Skeletal muscle tissue (tissue), 4 donors: ENCODE results near the gene LMNTD1. TPM values are rescaled to one million over a fixed set of nuclear protein-coding genes. Genes with fewer than 3 reads are reported as not detected.

Source experiments
- H3K27ac ChIP-seq: one replicate; pipeline ENCODE4 v1.7.0; 2013; ENCODE audit warnings: mild to moderate bottlenecking, low read depth, low read length, inconsistent platforms
- H3K27me3 ChIP-seq, 3 donors: one replicate each; pipeline ENCODE4 v1.7.0; 2013; ENCODE audit warnings: low read length in 3 of 3; ENCODE audit not compliant: control insufficient read depth in 3 of 3, insufficient read depth in 3 of 3
- H3K36me3 ChIP-seq, 3 donors: one replicate each; pipeline ENCODE4 v1.7.0; 2013; ENCODE audit warnings: low read length in 3 of 3; ENCODE audit not compliant: control insufficient read depth in 3 of 3, insufficient read depth in 3 of 3
- H3K4me1 ChIP-seq, 3 donors: one replicate each; pipeline ENCODE4 v1.7.0; 2013; ENCODE audit warnings: low read length in 3 of 3, mild to moderate bottlenecking in 3 of 3; ENCODE audit not compliant: control insufficient read depth in 3 of 3, insufficient read depth in 3 of 3
- H3K4me3 ChIP-seq, 3 donors: one replicate each; pipeline ENCODE4 v1.7.0; 2013; ENCODE audit warnings: low read length in 3 of 3
- H3K9ac ChIP-seq, 3 donors: one replicate each; pipeline ENCODE4 v1.7.0; 2013; ENCODE audit warnings: low read length in 3 of 3, mild to moderate bottlenecking in 3 of 3, moderate library complexity in 2 of 3, low read depth in 1 of 3
- H3K9me3 ChIP-seq, 3 donors: one replicate each; pipeline ENCODE4 v1.7.0; 2013; ENCODE audit warnings: low read length in 3 of 3; ENCODE audit not compliant: control insufficient read depth in 3 of 3
- total RNA-seq: library from RNA; depleted of rRNA; stranded (reverse); fragments of >200 nt; gene quantifications from one replicate; pipeline ENCODE4 v1.2.3, GENCODE V29; 2014
- donor health status: Osteomylitis.

The LMNTD1 gene
- total RNA-seq, 1 donor from 2014 or later = 0.52 TPM

GRCh38 chr12:25521625-25522256 is 31.3 kb downstream of the LMNTD1 start:
- no peak overlapping the region for H3K9ac ChIP-seq
- no peaks in the 10 kb centered on the region for H3K9me3 ChIP-seq
- no peaks in the 10 kb centered on the region for H3K4me1 ChIP-seq
- H3K27me3 ChIP-seq = no peaks in the 10 kb centered on the region
- no peak overlapping the region for H3K4me3 ChIP-seq
- H3K36me3 ChIP-seq = no peaks in the 10 kb centered on the region
- H3K27ac ChIP-seq = no peak overlapping the region

- Histone ChIP-seq H3K4me3 (no peak overlapping the region), H3K27me3 (no peaks in the 10 kb centered on the region), H3K27ac (no peak overlapping the region), H3K9me3 (no peaks in the 10 kb centered on the region), H3K9ac (no peak overlapping the region), H3K36me3 (no peaks in the 10 kb centered on the region), H3K4me1 (no peaks in the 10 kb centered on the region)
These were observed 34.6 kb downstream of the LMNTD1 start for GRCh38 chr12:25518512-25518911.

- Histone ChIP-seq H3K27ac (no peak overlapping the region), H3K4me3 (no peak overlapping the region), H3K9ac (no peak overlapping the region), H3K27me3 (no peaks in the 10 kb centered on the region), H3K4me1 (no peaks in the 10 kb centered on the region), H3K36me3 (no peaks in the 10 kb centered on the region), H3K9me3 (no peaks in the 10 kb centered on the region)
These were observed 48.3 kb downstream of the LMNTD1 start for GRCh38 chr12:25504744-25505143.

GRCh38 chr12:25503666-25504065 is 49.4 kb downstream of the LMNTD1 start:
- Histone ChIP-seq H3K4me3 (no peak overlapping the region), H3K9me3 (no peaks in the 10 kb centered on the region), H3K36me3 (no peaks in the 10 kb centered on the region), H3K4me1 (no peaks in the 10 kb centered on the region), H3K27me3 (no peaks in the 10 kb centered on the region), H3K9ac (no peak overlapping the region), H3K27ac (no peak overlapping the region)

- Histone ChIP-seq H3K36me3 (no peaks in the 10 kb centered on the region), H3K27me3 (no peaks in the 10 kb centered on the region), H3K4me3 (no peak overlapping the region), H3K9ac (no peak overlapping the region), H3K4me1 (no peaks in the 10 kb centered on the region), H3K9me3 (no peaks in the 10 kb centered on the region), H3K27ac (no peak overlapping the region)
These were observed 50.5 kb downstream of the LMNTD1 start for GRCh38 chr12:25502596-25502995.

GRCh38 chr12:25502118-25502517 is 51.0 kb downstream of the LMNTD1 start:
- Histone ChIP-seq H3K9me3 (no peaks in the 10 kb centered on the region), H3K4me3 (no peak overlapping the region), H3K27ac (no peak overlapping the region), H3K9ac (no peak overlapping the region), H3K36me3 (no peaks in the 10 kb centered on the region), H3K27me3 (no peaks in the 10 kb centered on the region), H3K4me1 (no peaks in the 10 kb centered on the region)

- H3K4me1 ChIP-seq = no peaks in the 10 kb centered on the region
- H3K36me3 ChIP-seq = no peaks in the 10 kb centered on the region
- no peak overlapping the region for H3K27ac ChIP-seq
- no peak overlapping the region for H3K4me3 ChIP-seq
- H3K9me3 ChIP-seq = no peaks in the 10 kb centered on the region
- no peak overlapping the region for H3K9ac ChIP-seq
- H3K27me3 ChIP-seq = no peaks in the 10 kb centered on the region
These were observed 51.5 kb downstream of the LMNTD1 start for GRCh38 chr12:25501549-25501948.

GRCh38 chr12:25500651-25501050 is 52.4 kb downstream of the LMNTD1 start:
- H3K27ac ChIP-seq = no peak overlapping the region
- no peaks in the 10 kb centered on the region for H3K9me3 ChIP-seq
- H3K4me1 ChIP-seq = no peaks in the 10 kb centered on the region
- H3K4me3 ChIP-seq = no peak overlapping the region
- no peaks in the 10 kb centered on the region for H3K36me3 ChIP-seq
- H3K9ac ChIP-seq = no peak overlapping the region
- no peaks in the 10 kb centered on the region for H3K27me3 ChIP-seq

- H3K36me3 ChIP-seq = no peaks in the 10 kb centered on the region
- H3K27me3 ChIP-seq = no peaks in the 10 kb centered on the region
- no peaks in the 10 kb centered on the region for H3K9me3 ChIP-seq
- H3K27ac ChIP-seq = no peak overlapping the region
- no peak overlapping the region for H3K9ac ChIP-seq
- H3K4me1 ChIP-seq = no peaks in the 10 kb centered on the region
- H3K4me3 ChIP-seq = no peak overlapping the region
These were observed 56.1 kb downstream of the LMNTD1 start for GRCh38 chr12:25497021-25497420.

GRCh38 chr12:25496098-25496587 is 56.9 kb downstream of the LMNTD1 start:
- Histone ChIP-seq H3K27me3 (no peaks in the 10 kb centered on the region), H3K36me3 (no peaks in the 10 kb centered on the region), H3K4me1 (no peaks in the 10 kb centered on the region), H3K4me3 (no peak overlapping the region), H3K9ac (no peak overlapping the region), H3K27ac (no peak overlapping the region), H3K9me3 (no peaks in the 10 kb centered on the region)
